T-cell (primary cell): ENCODE measurements around the gene CACNA1I. TPM values are rescaled to one million over a fixed set of nuclear protein-coding genes. Genes with fewer than 3 reads are reported as not detected.

Source experiments
- ATAC-seq, 4 experiments: fragments of 200-7000 bp in 3 of 4; fragments of 150-1000 bp in 1 of 4; cut with Tn5 transposase; replicated peaks in 1 of 4; 1 replicate in 3 of 4; 2 replicates in 1 of 4; pipeline ENCODE4 v1.10.0; 2021; ENCODE audit warnings: moderate library complexity in 3 of 4, mild to moderate bottlenecking in 2 of 4, moderate number of reproducible peaks in 1 of 4
- CTCF ChIA-PET, 2 donors: fragments of 300-600 bp; sonication (Branson Sonifier 250); formaldehyde crosslinking; loops; one replicate each; lab custom pipeline; 2022; ENCODE audit warnings: antibody characterized with exemption in 2 of 2; lab: Charles Lee
- POLR2A ChIA-PET, 2 donors: fragments of 300-600 bp; sonication (Branson Sonifier 250); formaldehyde crosslinking; loops; one replicate each; lab custom pipeline; 2022; ENCODE audit warnings: antibody characterized with exemption in 2 of 2; lab: Charles Lee
- DNase-seq, 35 experiments: peaks; one replicate each; pipeline versions ENCODE4 v3.0.0 to v3.0.0-alpha.2; 2013 to 2023
- H3K27ac ChIP-seq: one replicate; pipeline ENCODE4 v1.5.1; 2013; ENCODE audit warnings: low read length
- H3K27me3 ChIP-seq, 2 experiments: replicated peaks in 1 of 2; 1 replicate in 1 of 2; 2 replicates in 1 of 2; pipeline versions ENCODE4 v1.6.1 to v1.7.0; 2013; ENCODE audit warnings: low read length in 1 of 2, mixed read lengths in 1 of 2; ENCODE audit not compliant: control insufficient read depth in 2 of 2, insufficient read depth in 2 of 2; ENCODE audit errors: extremely low read depth in 1 of 2
- H3K36me3 ChIP-seq, 2 donors: 1 replicate in 1 of 2; 2 replicates in 1 of 2; pipeline versions ENCODE4 v1.6.1 to v1.7.0; 2013; ENCODE audit warnings: low read length in 1 of 2; ENCODE audit not compliant: control insufficient read depth in 2 of 2, insufficient read depth in 1 of 2; ENCODE audit errors: extremely low read depth in 1 of 2
- H3K4me1 ChIP-seq, 2 experiments: 1 replicate in 1 of 2; 2 replicates in 1 of 2; pipeline versions ENCODE4 v1.6.1 to v1.7.0; 2013; ENCODE audit warnings: low read length in 2 of 2, mixed read lengths in 1 of 2; ENCODE audit not compliant: insufficient read depth in 2 of 2, control insufficient read depth in 1 of 2; ENCODE audit errors: extremely low read depth in 1 of 2
- H3K4me3 ChIP-seq, 2 donors: 1 replicate in 1 of 2; 2 replicates in 1 of 2; pipeline versions ENCODE4 v1.5.1 to v1.7.0; 2013; ENCODE audit warnings: mild to moderate bottlenecking in 2 of 2, low read length in 1 of 2, moderate library complexity in 1 of 2; ENCODE audit not compliant: control insufficient read depth in 1 of 2; ENCODE audit errors: extremely low read depth in 1 of 2
- H3K9me3 ChIP-seq: 2 replicates; pipeline ENCODE4 v1.7.0; 2013
- H3K27ac Mint-ChIP-seq, 2 donors: one replicate each; pipeline ENCODE4 v1.8.0; 2020 to 2021; ENCODE audit warnings: mild to moderate bottlenecking in 2 of 2, mixed read lengths in 2 of 2
- H3K27me3 Mint-ChIP-seq, 2 donors: one replicate each; pipeline ENCODE4 v1.8.0; 2021 to 2022; ENCODE audit warnings: mixed read lengths in 2 of 2
- H3K36me3 Mint-ChIP-seq: one replicate; pipeline ENCODE4 v1.8.0; 2021; ENCODE audit warnings: mixed read lengths
- H3K4me1 Mint-ChIP-seq, 3 donors: one replicate each; pipeline ENCODE4 v1.8.0; 2020 to 2022; ENCODE audit warnings: mixed read lengths in 3 of 3, mild to moderate bottlenecking in 1 of 3
- H3K4me3 Mint-ChIP-seq, 3 donors: one replicate each; pipeline ENCODE4 v1.8.0; 2020 to 2022; ENCODE audit warnings: mild to moderate bottlenecking in 3 of 3, mixed read lengths in 3 of 3, moderate library complexity in 3 of 3
- H3K9me3 Mint-ChIP-seq, 3 donors: one replicate each; pipeline ENCODE4 v1.8.0; 2020 to 2022; ENCODE audit warnings: mixed read lengths in 3 of 3
- WGBS: methylation state at CpG from one replicate; pipeline ENCODE4 v1.1.5; 2013; ENCODE audit warnings: missing lambda C conversion rate; ENCODE audit not compliant: insufficient coverage; 5-methylcytosine and 5-hydroxymethylcytosine counted together
- total RNA-seq, 35 experiments: library from RNA in 6 of 35; stranded (reverse) in 6 of 35; fragments of 120-200 nt in 1 of 35; gene quantifications; one replicate each; pipeline versions ENCODE4 v1.2.1 to v1.2.4 and lab custom pipeline; 2013 to 2026

CACNA1I gene
- total RNA-seq, 5 donors from 2014 or later (not counting 1 experiment from before 2014, with no cell fraction given): 16.1 to 32.9 (median 28.8) TPM

- no peaks in the 10 kb centered on the region for H3K9me3 Mint-ChIP-seq
- Histone ChIP-seq H3K36me3 (no peaks in the 10 kb centered on the region), H3K4me3 (no peak overlapping the region), H3K27me3 (no peaks in the 10 kb centered on the region), H3K27ac (no peak overlapping the region), H3K4me1 (no peaks in the 10 kb centered on the region), H3K9me3 (no peaks in the 10 kb centered on the region)
- no peak overlapping the region for H3K27ac Mint-ChIP-seq
- POLR2A ChIA-PET: no interaction called here
- DNase-seq: no peak
- H3K36me3 Mint-ChIP-seq: no peaks in the 10 kb centered on the region
- H3K4me1 Mint-ChIP-seq: peaks cover 0 to under 1% (median 0%) of the 10 kb centered on the region in 3 donors
- no peak overlapping the region for H3K4me3 Mint-ChIP-seq
- CTCF ChIA-PET: no interaction called here
- 95% methylated on average over 40 of the region's 41 CpGs for WGBS
- no peaks in the 10 kb centered on the region for H3K27me3 Mint-ChIP-seq
- ATAC-seq: no peak
Observed at GRCh38 chr22:39649500-39650089, 79.0 kb downstream of the CACNA1I start.

GRCh38 chr22:39651053-39651996 lies 80.8 kb downstream of the CACNA1I start:
- CTCF ChIA-PET: no interaction called here
- ATAC-seq (no peak), DNase-seq (no peak)
- WGBS: 87% methylated on average over 20 of the region's 24 CpGs
- Mint-ChIP-seq H3K36me3 (no peaks in the 10 kb centered on the region), H3K27ac (no peak overlapping the region), H3K27me3 (peaks cover 0 to 2% of the 10 kb centered on the region in 2 donors), H3K4me1 (peaks cover 5 to 8% (median 7%) of the 10 kb centered on the region in 3 donors), H3K4me3 (no peak overlapping the region), H3K9me3 (no peaks in the 10 kb centered on the region)
- POLR2A ChIA-PET: interaction anchor here in 1 of 2 donors (0.6 kb wide), 1 partner anchor 17 kb away, joined by 3 read pairs; no protein-coding TSS in a partner anchor
- H3K27me3 ChIP-seq: peaks cover 0 to 4% of the 10 kb centered on the region in 2 experiments
- no peaks in the 10 kb centered on the region for H3K9me3 ChIP-seq
- no peak overlapping the region for H3K4me3 ChIP-seq
- H3K36me3 ChIP-seq: no peaks in the 10 kb centered on the region
- H3K4me1 ChIP-seq: no peaks in the 10 kb centered on the region
- no peak overlapping the region for H3K27ac ChIP-seq

GRCh38 chr22:39652990-39653786 lies 82.6 kb downstream of the CACNA1I start:
- no peak for DNase-seq
- POLR2A ChIA-PET: no interaction called here
- 54% methylated on average over 8 of the region's 16 CpGs for WGBS

GRCh38 chr22:39653787-39654077 lies 83.2 kb downstream of the CACNA1I start:
- Mint-ChIP-seq H3K27me3 (peaks cover 0 to 2% of the 10 kb centered on the region in 2 donors), H3K9me3 (no peaks in the 10 kb centered on the region), H3K27ac (no peak overlapping the region), H3K4me1 (peaks cover 28 to 31% (median 28%) of the 10 kb centered on the region in 3 donors), H3K36me3 (no peaks in the 10 kb centered on the region), H3K4me3 (no peak overlapping the region)
- Histone ChIP-seq H3K36me3 (no peaks in the 10 kb centered on the region), H3K4me1 (peaks cover 13 to 23% of the 10 kb centered on the region in 2 experiments), H3K27me3 (peaks cover 0 to 15% of the 10 kb centered on the region in 2 experiments), H3K27ac (no peak overlapping the region), H3K9me3 (no peaks in the 10 kb centered on the region), H3K4me3 (no peak overlapping the region)
- CTCF ChIA-PET: no interaction called here
- DNase-seq (no peak), ATAC-seq (no peak)
- POLR2A ChIA-PET: no interaction called here
- WGBS: 83% methylated on average over 1 of the region's 3 CpGs

More at GRCh38 chr22:39652990-39653786, 82.6 kb downstream of the CACNA1I start:
- CTCF ChIA-PET: no interaction called here
- peaks cover 0 to 15% of the 10 kb centered on the region in 2 experiments for H3K27me3 ChIP-seq
- no peak for ATAC-seq
- H3K4me1 Mint-ChIP-seq: peaks cover 22 to 26% (median 23%) of the 10 kb centered on the region in 3 donors
- H3K27ac ChIP-seq: no peak overlapping the region
- no peaks in the 10 kb centered on the region for H3K9me3 Mint-ChIP-seq
- H3K36me3 Mint-ChIP-seq: no peaks in the 10 kb centered on the region
- H3K4me3 Mint-ChIP-seq: no peak overlapping the region
- H3K36me3 ChIP-seq: no peaks in the 10 kb centered on the region
- no peak overlapping the region for H3K4me3 ChIP-seq
- peaks cover 11 to 17% of the 10 kb centered on the region in 2 experiments for H3K4me1 ChIP-seq
- no peaks in the 10 kb centered on the region for H3K9me3 ChIP-seq
- peaks cover 0 to 2% of the 10 kb centered on the region in 2 donors for H3K27me3 Mint-ChIP-seq
- H3K27ac Mint-ChIP-seq: no peak overlapping the region

GRCh38 chr22:39654131-39654926 lies 83.8 kb downstream of the CACNA1I start:
- Histone ChIP-seq H3K9me3 (no peaks in the 10 kb centered on the region), H3K4me1 (peaks cover 13 to 29% of the 10 kb centered on the region in 2 experiments), H3K4me3 (no peak overlapping the region), H3K36me3 (no peaks in the 10 kb centered on the region), H3K27ac (no peak overlapping the region), H3K27me3 (peaks cover 0 to 15% of the 10 kb centered on the region in 2 experiments)
- ATAC-seq (no peak), DNase-seq (no peak)
- Mint-ChIP-seq H3K27me3 (peaks cover 0 to 2% of the 10 kb centered on the region in 2 donors), H3K27ac (peak overlapping the region in 1 of 2 donors; percentile 29), H3K4me1 (peaks cover 34 to 37% (median 34%) of the 10 kb centered on the region in 3 donors), H3K9me3 (no peaks in the 10 kb centered on the region), H3K4me3 (no peak overlapping the region), H3K36me3 (no peaks in the 10 kb centered on the region)
- ChIA-PET CTCF (no interaction called here), POLR2A (no interaction called here)
- WGBS: 96% methylated on average over 7 of the region's 10 CpGs
